Neutrophil (primary cell): ENCODE results near the gene STARD7.

ENCODE experiments used
- H3K27ac ChIP-seq: fragments of 200-600 bp; sonication (generic); 2 replicates; pipeline ENCODE4 v1.5.1; 2016; ENCODE audit warnings: mild to moderate bottlenecking, moderate library complexity
- H3K27me3 ChIP-seq: fragments of 200-600 bp; sonication (generic); 2 replicates; pipeline ENCODE4 v1.6.0; 2016; ENCODE audit warnings: mild to moderate bottlenecking
- H3K36me3 ChIP-seq: fragments of 200-600 bp; sonication (generic); 2 replicates; pipeline ENCODE4 v1.5.1; 2017
- H3K4me1 ChIP-seq, 2 experiments: fragments of 200-600 bp in 1 of 2; sonication (generic) in 1 of 2; 1 replicate in 1 of 2; 2 replicates in 1 of 2; pipeline versions ENCODE4 v1.5.1 to v1.6.1; 2013 to 2016; ENCODE audit warnings: low read depth in 1 of 2, low read length in 1 of 2, mild to moderate bottlenecking in 1 of 2, moderate library complexity in 1 of 2; ENCODE audit not compliant: control insufficient read depth in 1 of 2, insufficient read depth in 1 of 2
- H3K4me3 ChIP-seq, 2 experiments: fragments of 200-600 bp in 1 of 2; sonication (generic) in 1 of 2; 1 replicate in 1 of 2; 2 replicates in 1 of 2; pipeline ENCODE4 v1.5.1; 2013 to 2016; ENCODE audit warnings: low read depth in 1 of 2, low read length in 1 of 2, mild to moderate bottlenecking in 1 of 2, moderate library complexity in 1 of 2
- H3K9me3 ChIP-seq: fragments of 200-600 bp; sonication (generic); 2 replicates; pipeline ENCODE4 v1.5.1; 2016
- TF ChIP-seq, protein P1 (sequence below): fragments of 200-600 bp; sonication (generic); IDR thresholded peaks from 2 replicates; pipeline ENCODE4 v1.5.1; 2016; ENCODE audit warnings: antibody characterized with exemption

Gene STARD7

DNA sequence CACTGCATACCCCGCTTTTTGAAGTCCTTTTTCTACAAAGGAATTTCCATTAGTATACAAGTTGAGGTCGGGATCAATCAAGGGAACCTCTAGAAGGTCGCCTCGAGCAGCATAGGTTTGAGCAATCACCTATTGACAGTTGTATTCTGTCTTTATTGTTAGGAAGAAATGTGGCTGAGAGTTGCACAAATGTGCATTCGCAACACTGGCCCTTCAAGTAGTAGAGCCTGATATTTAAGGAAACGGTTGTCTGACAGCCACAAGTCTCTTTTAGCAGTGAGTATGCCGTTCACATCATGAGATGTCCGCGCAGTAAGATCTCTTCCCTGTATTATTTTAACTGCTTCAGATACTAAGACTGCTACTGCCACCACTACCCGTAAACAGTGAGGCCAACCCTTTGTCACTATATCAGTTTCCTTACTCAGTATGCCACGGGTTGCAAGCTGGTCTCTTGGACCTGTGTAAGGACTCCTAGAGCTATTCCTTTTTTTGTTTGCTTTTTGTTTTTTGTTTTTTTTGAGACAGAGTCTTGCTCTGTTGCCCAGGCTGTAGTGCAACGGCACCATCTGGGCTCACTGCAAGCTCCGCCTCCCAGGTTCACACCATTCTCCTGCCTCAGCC is 10.0 kb upstream of the STARD7 start:
- no peaks in the 10 kb centered on the region for H3K27me3 ChIP-seq
- H3K4me3 ChIP-seq: peak overlapping the region; percentile 19 to 34
- peak overlapping the region; percentile 79 for H3K27ac ChIP-seq
- TF ChIP-seq, protein P1, sequence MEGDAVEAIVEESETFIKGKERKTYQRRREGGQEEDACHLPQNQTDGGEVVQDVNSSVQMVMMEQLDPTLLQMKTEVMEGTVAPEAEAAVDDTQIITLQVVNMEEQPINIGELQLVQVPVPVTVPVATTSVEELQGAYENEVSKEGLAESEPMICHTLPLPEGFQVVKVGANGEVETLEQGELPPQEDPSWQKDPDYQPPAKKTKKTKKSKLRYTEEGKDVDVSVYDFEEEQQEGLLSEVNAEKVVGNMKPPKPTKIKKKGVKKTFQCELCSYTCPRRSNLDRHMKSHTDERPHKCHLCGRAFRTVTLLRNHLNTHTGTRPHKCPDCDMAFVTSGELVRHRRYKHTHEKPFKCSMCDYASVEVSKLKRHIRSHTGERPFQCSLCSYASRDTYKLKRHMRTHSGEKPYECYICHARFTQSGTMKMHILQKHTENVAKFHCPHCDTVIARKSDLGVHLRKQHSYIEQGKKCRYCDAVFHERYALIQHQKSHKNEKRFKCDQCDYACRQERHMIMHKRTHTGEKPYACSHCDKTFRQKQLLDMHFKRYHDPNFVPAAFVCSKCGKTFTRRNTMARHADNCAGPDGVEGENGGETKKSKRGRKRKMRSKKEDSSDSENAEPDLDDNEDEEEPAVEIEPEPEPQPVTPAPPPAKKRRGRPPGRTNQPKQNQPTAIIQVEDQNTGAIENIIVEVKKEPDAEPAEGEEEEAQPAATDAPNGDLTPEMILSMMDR: no peak
- no peaks in the 10 kb centered on the region for H3K9me3 ChIP-seq
- peaks cover 48 to 52% of the 10 kb centered on the region in 2 experiments for H3K4me1 ChIP-seq
- H3K36me3 ChIP-seq: no peaks in the 10 kb centered on the region

DNA sequence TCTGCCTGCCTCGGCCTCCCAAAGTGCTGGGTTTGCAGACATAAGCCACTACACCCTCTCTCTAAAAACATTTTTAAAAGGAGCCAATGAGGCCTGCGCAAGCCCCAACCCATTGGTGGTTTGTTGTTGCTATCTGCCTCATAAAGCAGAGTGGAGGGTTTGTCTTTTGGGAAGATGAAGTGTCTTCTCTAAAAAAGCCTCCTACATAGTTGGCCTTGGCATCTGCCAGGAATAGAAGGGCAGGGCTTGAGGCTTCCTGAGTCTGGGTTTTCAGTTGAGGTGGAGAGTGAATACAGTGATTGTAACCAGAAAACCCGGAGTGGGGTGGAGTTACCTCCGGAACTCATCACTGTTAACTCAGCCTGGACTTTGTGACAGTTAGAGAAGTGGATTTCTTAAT is 5.9 kb upstream of the STARD7 start:
- H3K4me1 ChIP-seq: peaks cover 24 to 26% of the 10 kb centered on the region in 2 experiments
- peak overlapping the region; percentile 15 for H3K27ac ChIP-seq
- H3K4me3 ChIP-seq: no peak overlapping the region
- TF ChIP-seq, protein P1: no peak
- no peaks in the 10 kb centered on the region for H3K27me3 ChIP-seq
- no peaks in the 10 kb centered on the region for H3K9me3 ChIP-seq
- no peaks in the 10 kb centered on the region for H3K36me3 ChIP-seq

DNA sequence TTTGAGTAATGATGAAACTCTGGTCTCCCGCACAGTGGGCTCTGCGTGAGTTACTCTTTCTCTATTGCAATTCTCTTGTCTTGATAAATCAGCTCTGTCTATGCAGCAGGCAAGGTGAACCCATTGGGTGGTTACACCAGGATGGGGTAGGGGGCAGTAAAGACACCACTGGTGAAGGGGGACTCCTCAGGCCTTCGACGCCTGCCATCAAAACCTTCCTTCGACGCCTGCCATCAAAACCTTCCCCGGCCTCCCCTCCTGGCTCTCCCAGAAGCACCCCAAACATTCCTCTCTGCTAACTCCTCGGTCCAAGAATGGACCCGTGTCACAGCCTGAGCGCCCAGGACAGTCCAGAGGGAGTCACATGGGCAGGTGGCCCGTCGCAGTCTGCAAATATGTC is 4.8 kb upstream of the STARD7 start:
- Histone ChIP-seq H3K4me1 (peaks cover 18 to 22% of the 10 kb centered on the region in 2 experiments), H3K27ac (no peak overlapping the region), H3K4me3 (no peak overlapping the region), H3K36me3 (no peaks in the 10 kb centered on the region), H3K27me3 (no peaks in the 10 kb centered on the region), H3K9me3 (no peaks in the 10 kb centered on the region)
- TF ChIP-seq, protein P1: no peak

DNA sequence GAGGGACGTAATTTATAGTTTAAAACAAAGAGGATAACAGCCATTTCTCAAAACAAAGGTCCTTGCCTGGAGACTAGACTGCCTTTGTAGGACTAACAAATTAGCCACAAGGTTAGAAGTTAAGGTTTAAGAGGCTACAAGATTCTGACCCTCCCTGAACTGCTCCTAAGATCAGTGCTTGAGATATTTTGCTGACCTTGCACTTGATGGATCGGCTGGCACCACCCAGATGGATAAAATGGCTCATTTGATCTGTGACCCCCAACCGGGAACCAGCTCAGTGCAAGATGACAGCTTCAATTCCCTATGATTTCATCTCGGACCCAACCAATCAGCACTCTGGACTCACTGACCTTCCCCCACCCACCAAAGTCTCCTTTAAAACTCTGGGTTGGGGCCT is 3.7 kb upstream of the STARD7 start:
- Histone ChIP-seq H3K4me1 (peaks cover 15 to 16% of the 10 kb centered on the region in 2 experiments), H3K9me3 (no peaks in the 10 kb centered on the region), H3K4me3 (no peak overlapping the region), H3K27ac (no peak overlapping the region), H3K27me3 (no peaks in the 10 kb centered on the region), H3K36me3 (no peaks in the 10 kb centered on the region)
- TF ChIP-seq, protein P1: no peak

DNA sequence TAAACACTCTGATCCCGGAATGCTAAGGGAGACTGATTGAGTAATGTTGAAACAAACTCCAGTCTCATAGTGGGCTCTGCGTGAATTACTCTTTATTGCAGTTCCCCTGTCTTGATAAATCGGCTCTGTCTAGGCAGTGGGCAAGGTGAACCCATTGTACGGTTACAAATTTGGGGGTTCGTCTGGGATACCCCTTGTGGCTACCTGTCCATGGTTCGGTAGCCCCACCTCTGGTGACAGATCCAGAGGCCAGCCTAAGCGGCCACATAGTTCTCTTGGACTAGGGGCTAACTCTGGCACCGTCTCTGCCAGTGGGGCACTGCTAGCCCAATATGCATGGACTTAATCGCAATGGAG is 1.1 kb upstream of the STARD7 start:
- Histone ChIP-seq H3K27me3 (no peaks in the 10 kb centered on the region), H3K4me3 (peak overlapping the region in 1 of 2 experiments; percentile 97), H3K27ac (peak overlapping the region; percentile 88), H3K9me3 (no peaks in the 10 kb centered on the region), H3K4me1 (peaks cover 34 to 36% of the 10 kb centered on the region in 2 experiments), H3K36me3 (no peaks in the 10 kb centered on the region)
- TF ChIP-seq, protein P1: no peak
